ENCODE data around the gene PPT1. TPM values are rescaled to one million over a fixed set of nuclear protein-coding genes. Genes with fewer than 3 reads are reported as not detected.
A peak's percentile ranks its signal among the peaks of the same experiment; 100 is the strongest.

Gene PPT1
- total RNA-seq: 10 to 100 TPM; 30.0 to 34.6 TPM

DNA sequence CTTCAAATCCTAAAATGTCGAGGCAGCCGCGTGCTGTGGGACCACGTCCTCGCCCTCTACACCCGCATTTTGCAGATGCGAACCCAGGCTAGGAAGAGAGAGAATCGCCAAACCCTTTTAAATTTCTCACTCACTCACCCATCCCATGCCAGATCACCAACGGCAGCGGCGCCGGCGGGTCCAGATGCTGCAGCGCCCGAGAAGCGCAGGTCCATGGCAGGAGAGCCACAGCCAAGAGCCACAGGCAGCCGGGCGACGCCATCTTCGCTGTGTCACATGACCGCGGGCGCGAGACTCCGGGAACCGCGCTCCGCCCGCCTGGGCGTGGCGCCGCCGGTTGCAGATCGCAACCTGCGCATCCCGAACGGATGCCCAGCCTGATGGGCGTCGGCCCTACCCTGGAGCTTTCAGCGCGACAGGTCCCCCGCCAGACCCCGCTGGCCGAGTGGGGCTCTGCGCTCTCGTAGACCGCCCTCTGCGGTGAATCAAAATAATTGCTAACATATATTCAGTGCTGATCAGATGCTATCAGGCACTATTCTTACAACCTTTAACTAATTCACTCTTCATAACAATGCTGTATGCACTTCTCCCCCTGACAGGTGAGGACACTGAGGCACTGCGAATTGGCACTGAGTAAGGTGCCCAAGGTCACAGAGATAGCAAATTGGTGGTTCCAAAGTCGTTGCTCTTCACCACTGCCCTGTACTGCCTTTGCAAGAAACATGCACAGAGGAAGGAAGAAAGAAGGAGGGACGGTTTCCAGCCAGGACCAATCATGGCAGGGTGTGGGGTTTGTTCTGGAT lies at the start of gene PPT1:
Gene PPT1 (minus strand): TSS at position 276 of the 806 bp plus-strand sequence. CDS start 14 bp downstream, at position 262.
- Histone ChIP-seq H3K4me3 (peak within 1 kb of the TSS; percentile 58 to 63), H3K27me3 (no peaks in the 10 kb centered on the region), H3K36me3 (peaks cover under 1% of the 10 kb centered on the region), H3K4me1 (peaks cover 0 to 6% of the 10 kb centered on the region in 2 donors), H3K27ac (peak within 1 kb of the TSS; percentile 25 to 57), H3K9me3 (peaks cover 0 to 2% of the 10 kb centered on the region in 2 donors)
- TF ChIP-seq, protein P1, sequence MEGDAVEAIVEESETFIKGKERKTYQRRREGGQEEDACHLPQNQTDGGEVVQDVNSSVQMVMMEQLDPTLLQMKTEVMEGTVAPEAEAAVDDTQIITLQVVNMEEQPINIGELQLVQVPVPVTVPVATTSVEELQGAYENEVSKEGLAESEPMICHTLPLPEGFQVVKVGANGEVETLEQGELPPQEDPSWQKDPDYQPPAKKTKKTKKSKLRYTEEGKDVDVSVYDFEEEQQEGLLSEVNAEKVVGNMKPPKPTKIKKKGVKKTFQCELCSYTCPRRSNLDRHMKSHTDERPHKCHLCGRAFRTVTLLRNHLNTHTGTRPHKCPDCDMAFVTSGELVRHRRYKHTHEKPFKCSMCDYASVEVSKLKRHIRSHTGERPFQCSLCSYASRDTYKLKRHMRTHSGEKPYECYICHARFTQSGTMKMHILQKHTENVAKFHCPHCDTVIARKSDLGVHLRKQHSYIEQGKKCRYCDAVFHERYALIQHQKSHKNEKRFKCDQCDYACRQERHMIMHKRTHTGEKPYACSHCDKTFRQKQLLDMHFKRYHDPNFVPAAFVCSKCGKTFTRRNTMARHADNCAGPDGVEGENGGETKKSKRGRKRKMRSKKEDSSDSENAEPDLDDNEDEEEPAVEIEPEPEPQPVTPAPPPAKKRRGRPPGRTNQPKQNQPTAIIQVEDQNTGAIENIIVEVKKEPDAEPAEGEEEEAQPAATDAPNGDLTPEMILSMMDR (IDR thresholded peaks at IDR 0.05): peak in 1 of 2 donors; percentile 42
- DNase-seq (ENCODE audit: low spot score): peak; percentile 74

DNA sequence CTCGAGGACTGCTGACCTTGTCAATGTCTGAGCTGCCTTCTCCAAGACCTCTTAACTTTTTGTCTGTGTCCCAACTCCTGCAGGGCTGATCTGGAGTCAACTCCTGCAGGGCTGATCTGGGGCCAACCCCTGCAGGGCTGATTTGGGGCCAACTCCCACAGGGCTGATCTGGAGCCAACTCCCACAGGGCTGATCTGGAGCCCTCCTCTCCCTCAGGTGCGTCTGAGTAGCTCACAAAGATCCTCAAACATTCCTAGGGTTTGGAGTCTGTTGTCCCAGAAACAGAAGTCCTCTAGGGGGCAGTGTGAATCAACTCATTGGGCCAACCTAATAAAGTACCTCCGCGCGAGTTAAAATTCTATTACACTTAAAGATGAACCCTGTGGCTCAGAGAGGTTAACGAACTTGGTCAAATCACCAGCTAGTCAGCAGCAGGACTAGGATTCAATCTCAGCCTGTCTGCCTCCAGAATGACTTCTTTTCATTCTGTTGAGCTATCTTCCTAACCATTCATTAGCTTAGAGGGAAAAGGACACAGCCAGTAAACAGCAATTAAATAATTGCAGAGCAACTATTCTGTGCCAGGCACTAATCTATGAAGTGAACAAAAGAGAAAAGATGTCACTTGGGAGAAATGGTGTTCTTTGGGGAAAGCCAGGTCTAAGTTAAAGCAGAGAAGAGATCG lies 47.0 kb upstream of the PPT1 start:
- Histone ChIP-seq H3K9me3 (no peaks in the 10 kb centered on the region), H3K27me3 (no peaks in the 10 kb centered on the region), H3K27ac (no peak overlapping the region), H3K36me3 (no peaks in the 10 kb centered on the region), H3K4me3 (no peak overlapping the region), H3K4me1 (no peaks in the 10 kb centered on the region)
- peak; percentile 66 for DNase-seq (ENCODE audit: low spot score)
- TF ChIP-seq, protein P1 (IDR thresholded peaks at IDR 0.05): peak; percentile 69 to 81

DNA sequence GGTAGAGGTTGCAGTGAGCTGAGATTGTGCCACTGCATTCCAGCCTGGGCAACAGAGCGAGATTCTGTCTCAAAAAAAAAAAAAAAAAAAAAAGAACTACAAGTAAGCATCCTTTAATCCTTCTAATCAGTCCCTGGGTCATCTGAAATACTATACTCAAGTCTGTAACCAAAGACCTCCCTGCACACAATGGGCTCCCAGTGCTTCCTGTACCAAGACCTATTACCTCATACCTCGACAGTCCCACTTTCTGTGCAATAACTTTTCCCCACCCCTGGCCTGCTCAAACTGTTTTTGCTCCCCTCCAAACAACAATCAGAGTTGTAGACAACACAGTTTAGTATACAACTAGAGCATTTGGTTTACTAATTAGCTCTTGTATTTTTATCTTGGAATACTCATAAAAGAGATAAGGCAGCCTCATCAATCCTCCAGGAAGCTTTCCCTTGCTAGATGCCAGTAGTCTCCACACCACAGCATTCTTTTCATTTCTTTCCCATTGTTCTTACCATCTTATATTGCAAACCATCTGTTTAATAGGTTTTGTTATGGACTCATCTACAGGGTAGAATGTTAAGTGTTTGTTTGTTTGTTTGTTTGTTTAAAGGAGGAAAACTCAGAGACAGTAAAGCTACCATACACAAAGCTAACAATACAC lies 45.0 kb upstream of the PPT1 start:
- Histone ChIP-seq H3K27me3 (no peaks in the 10 kb centered on the region), H3K27ac (no peak overlapping the region), H3K4me3 (no peak overlapping the region), H3K4me1 (no peaks in the 10 kb centered on the region), H3K36me3 (no peaks in the 10 kb centered on the region), H3K9me3 (no peaks in the 10 kb centered on the region)
- DNase-seq (ENCODE audit: low spot score): no peak
- TF ChIP-seq, protein P1 (IDR thresholded peaks at IDR 0.05): no peak

DNA sequence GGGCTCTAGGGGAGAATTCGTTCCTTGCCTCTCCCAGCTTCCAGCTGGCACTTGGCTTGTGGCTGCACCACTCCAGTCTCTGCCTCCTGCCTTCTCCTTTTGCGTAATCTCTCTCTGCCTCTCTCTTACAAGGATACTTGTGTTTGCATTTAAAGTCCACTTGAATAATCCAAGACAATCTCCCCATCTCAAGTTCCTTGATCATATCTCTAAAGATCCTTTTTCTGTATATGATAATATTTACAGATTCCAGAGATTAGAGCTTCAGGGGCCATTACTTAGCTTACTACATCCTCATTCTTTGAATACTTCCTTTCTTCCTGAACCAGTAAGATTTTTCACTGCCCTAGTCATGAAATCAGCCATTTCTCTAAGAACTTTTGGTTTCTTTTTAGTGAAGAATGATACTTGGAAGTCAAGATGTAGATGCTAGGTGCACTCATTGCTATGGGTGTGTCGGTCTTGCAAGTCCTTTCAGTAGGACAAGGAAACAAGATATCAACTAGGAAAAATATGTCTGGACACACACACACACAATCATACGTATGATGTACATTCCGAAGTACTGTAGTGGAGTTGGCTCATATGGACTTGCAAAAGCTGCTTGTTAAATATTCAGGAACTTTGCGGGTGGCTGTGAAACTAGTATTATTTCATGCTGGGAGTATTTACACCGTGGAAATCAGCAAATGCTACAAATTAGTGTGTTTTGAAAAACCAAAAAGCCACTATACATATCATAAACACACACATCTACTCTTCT lies 43.3 kb upstream of the PPT1 start:
- no peak for DNase-seq (ENCODE audit: low spot score)
- Histone ChIP-seq H3K4me1 (no peaks in the 10 kb centered on the region), H3K36me3 (no peaks in the 10 kb centered on the region), H3K27me3 (no peaks in the 10 kb centered on the region), H3K9me3 (no peaks in the 10 kb centered on the region), H3K4me3 (no peak overlapping the region), H3K27ac (no peak overlapping the region)
- TF ChIP-seq, protein P1 (IDR thresholded peaks at IDR 0.05): no peak

DNA sequence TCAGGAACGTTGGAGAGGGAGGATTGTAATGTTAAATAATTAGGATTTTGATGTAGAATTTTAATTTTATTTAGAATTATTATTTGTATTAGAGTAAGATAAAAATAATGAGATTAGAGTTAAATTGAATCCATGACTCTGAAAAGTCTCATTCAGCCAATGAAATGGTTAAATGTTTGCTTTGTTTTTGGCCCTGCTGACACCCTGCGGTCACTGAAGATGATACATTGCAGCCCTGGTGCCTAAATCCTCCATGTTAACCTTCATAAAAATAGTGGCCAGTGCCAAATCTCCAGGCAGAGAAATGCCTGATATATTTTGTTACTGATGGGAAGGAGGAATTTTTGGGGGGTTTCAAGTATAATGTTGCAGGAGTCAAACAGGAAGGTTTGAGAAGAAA lies 36.8 kb upstream of the PPT1 start:
- Histone ChIP-seq H3K27ac (no peak overlapping the region), H3K27me3 (no peaks in the 10 kb centered on the region), H3K9me3 (no peaks in the 10 kb centered on the region), H3K4me3 (no peak overlapping the region), H3K36me3 (no peaks in the 10 kb centered on the region), H3K4me1 (no peaks in the 10 kb centered on the region)
- no peak for DNase-seq (ENCODE audit: low spot score)
- TF ChIP-seq, protein P1 (IDR thresholded peaks at IDR 0.05): no peak

All from right atrium auricular region (tissue), 2 donors.